Tibial nerve (tissue), 4 donors: ENCODE measurements around the gene LRRC56. TPM values are rescaled to one million over a fixed set of nuclear protein-coding genes. Genes with fewer than 3 reads are reported as not detected.

Experiments
- DNase-seq, 2 donors: peaks; one replicate each; pipeline ENCODE4 v3.0.0-alpha.2; 2019; ENCODE audit warnings: low spot score in 2 of 2
- H3K27ac ChIP-seq, 4 donors: fragments of 200-600 bp; sonication (generic) in 3 of 4; one replicate each; pipeline ENCODE4 v1.5.1; 2017 to 2019; ENCODE audit warnings: mild to moderate bottlenecking in 1 of 4
- H3K27me3 ChIP-seq, 2 donors: fragments of 200-600 bp; sonication (generic) in 1 of 2; one replicate each; pipeline versions ENCODE4 v1.5.1 to v1.6.0; 2017 to 2019
- H3K36me3 ChIP-seq, 3 donors: fragments of 200-600 bp; sonication (generic); one replicate each; pipeline ENCODE4 v1.5.1; 2018 to 2019
- H3K4me1 ChIP-seq, 4 donors: fragments of 200-600 bp; sonication (generic) in 3 of 4; one replicate each; pipeline ENCODE4 v1.5.1; 2017 to 2019
- H3K4me3 ChIP-seq, 4 donors: fragments of 200-600 bp; sonication (generic) in 3 of 4; one replicate each; pipeline ENCODE4 v1.5.1; 2017 to 2019; ENCODE audit warnings: mild to moderate bottlenecking in 1 of 4, moderate library complexity in 1 of 4
- H3K9me3 ChIP-seq, 4 donors: fragments of 200-600 bp; sonication (generic) in 3 of 4; one replicate each; pipeline ENCODE4 v1.5.1; 2017 to 2019
- EP300 ChIP-seq, 2 donors: sonication (generic); formaldehyde crosslinking; IDR thresholded peaks; one replicate each; pipeline ENCODE4 v1.6.1; 2017; ENCODE audit warnings: antibody characterized with exemption in 2 of 2, mild to moderate bottlenecking in 1 of 2
- POLR2A ChIP-seq, 2 donors: fragments of 450-650 bp; IDR thresholded peaks; one replicate each; pipeline ENCODE4 v1.6.1; 2017; ENCODE audit warnings: antibody characterized with exemption in 2 of 2, mild to moderate bottlenecking in 2 of 2, moderate library complexity in 2 of 2
- WGBS, 2 donors: methylation state at CpG; one replicate each; pipeline ENCODE4 v1.1.5; 2018; 5-methylcytosine and 5-hydroxymethylcytosine counted together
- total RNA-seq, 4 donors: library from RNA; depleted of rRNA; stranded (reverse); fragments of >200 nt; gene quantifications; one replicate each; pipeline ENCODE4 v1.1.0, GENCODE V29; 2016
- TF ChIP-seq, protein P1 (sequence below), 5 experiments: fragments of 200-600 bp in 3 of 5; fragments of 450-650 bp in 2 of 5; sonication (generic) in 3 of 5; IDR thresholded peaks; one replicate each; pipeline ENCODE4 v1.5.1; 2016 to 2019; ENCODE audit warnings: antibody characterized with exemption in 5 of 5, mild to moderate bottlenecking in 3 of 5, moderate library complexity in 2 of 5

LRRC56 gene
- total RNA-seq, 4 donors from 2014 or later: 0.22 to 1.4 (median 0.60) TPM; not detected in 1

DNA sequence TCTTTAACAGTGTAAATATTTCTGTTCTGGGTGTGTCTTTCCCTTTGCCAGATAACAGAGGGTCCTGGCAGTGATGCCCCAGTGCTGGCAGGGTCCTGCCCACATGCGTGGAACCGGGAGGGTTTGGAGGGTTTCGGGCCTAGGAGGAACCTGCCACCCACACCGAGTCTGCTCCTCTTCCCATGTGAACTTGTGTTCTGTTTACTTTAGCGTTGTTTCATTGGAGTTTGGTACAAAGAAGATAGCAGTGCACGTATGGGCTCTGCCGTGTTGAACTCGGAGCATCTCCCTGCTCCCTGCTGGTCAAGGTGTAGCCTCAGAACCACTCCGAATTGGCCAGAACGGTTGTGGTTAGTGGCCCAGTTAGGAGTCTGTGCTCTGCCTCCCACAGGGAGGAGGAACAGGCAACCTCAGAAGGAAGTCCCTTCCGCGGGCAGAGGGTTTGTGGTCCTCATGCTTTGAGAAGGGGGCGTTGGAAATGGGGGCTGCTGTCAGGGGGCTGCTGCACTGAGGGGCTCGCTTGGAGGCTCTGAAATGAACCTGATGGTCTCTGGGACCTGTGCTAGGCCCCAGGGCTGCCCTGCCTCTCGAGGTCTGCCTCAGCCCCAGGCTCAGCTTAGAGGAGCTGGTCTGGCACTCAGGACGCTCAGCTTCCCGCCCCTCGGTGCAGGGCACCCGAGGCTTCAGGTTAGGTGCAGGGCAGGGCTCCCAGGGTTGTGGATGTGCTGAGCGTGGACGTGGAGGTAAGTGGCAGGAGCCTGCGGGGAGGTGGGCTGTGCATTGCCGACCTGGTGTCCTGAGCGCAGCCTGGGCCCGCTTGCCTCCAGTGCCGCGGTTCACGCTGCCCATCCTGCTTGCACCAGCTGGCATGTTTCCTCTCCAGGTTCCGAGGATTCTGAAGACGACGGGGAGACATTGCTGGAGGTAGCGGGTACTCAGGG is 49.3 kb downstream of the LRRC56 start:
- H3K27ac ChIP-seq: no peak overlapping the region
- no peaks in the 10 kb centered on the region for H3K9me3 ChIP-seq
- no peak for DNase-seq
- H3K4me3 ChIP-seq: no peak overlapping the region
- TF ChIP-seq, protein P1, sequence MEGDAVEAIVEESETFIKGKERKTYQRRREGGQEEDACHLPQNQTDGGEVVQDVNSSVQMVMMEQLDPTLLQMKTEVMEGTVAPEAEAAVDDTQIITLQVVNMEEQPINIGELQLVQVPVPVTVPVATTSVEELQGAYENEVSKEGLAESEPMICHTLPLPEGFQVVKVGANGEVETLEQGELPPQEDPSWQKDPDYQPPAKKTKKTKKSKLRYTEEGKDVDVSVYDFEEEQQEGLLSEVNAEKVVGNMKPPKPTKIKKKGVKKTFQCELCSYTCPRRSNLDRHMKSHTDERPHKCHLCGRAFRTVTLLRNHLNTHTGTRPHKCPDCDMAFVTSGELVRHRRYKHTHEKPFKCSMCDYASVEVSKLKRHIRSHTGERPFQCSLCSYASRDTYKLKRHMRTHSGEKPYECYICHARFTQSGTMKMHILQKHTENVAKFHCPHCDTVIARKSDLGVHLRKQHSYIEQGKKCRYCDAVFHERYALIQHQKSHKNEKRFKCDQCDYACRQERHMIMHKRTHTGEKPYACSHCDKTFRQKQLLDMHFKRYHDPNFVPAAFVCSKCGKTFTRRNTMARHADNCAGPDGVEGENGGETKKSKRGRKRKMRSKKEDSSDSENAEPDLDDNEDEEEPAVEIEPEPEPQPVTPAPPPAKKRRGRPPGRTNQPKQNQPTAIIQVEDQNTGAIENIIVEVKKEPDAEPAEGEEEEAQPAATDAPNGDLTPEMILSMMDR (IDR thresholded peaks at IDR 0.05): no peak
- TF ChIP-seq EP300 (IDR thresholded peaks at IDR 0.05) (no peak), POLR2A (IDR thresholded peaks at IDR 0.05) (no peak)
- H3K27me3 ChIP-seq: no peaks in the 10 kb centered on the region
- peaks cover 0 to 92% (median 10%) of the 10 kb centered on the region in 3 donors for H3K36me3 ChIP-seq
- H3K4me1 ChIP-seq: peaks cover 0 to 2% (median 0%) of the 10 kb centered on the region in 4 donors
- 87 to 92% methylated on average over 19 to 29 of the region's 32 CpGs for WGBS, 2 donors

DNA sequence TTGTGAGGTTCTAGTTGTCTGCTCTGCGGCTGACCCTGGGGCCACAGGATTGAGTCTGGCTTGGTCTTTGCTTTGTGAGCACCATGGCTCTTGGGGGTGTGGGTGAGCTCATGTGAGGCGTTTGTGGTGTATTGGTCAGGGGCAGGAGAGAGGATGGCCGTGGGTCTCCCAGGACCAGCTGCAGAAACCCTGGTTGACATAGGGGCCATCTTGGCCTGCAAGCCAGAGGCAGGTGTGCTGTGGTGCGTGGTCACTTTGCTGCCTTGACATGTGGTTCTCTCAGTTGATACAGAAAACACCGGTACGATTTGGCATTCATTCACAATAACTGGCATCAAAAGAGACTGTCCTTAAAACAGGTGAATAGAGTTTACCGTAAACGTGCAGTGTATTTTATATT is 50.2 kb downstream of the LRRC56 start:
- Histone ChIP-seq H3K27ac (no peak overlapping the region), H3K9me3 (no peaks in the 10 kb centered on the region), H3K4me1 (no peaks in the 10 kb centered on the region), H3K27me3 (no peaks in the 10 kb centered on the region), H3K4me3 (no peak overlapping the region), H3K36me3 (peaks cover 1 to 91% (median 14%) of the 10 kb centered on the region in 3 donors)
- no peak for DNase-seq
- TF ChIP-seq POLR2A (IDR thresholded peaks at IDR 0.05): no peak
- WGBS, 2 donors: 83 to 84% methylated on average over 7 to 8 of the region's 8 CpGs

DNA sequence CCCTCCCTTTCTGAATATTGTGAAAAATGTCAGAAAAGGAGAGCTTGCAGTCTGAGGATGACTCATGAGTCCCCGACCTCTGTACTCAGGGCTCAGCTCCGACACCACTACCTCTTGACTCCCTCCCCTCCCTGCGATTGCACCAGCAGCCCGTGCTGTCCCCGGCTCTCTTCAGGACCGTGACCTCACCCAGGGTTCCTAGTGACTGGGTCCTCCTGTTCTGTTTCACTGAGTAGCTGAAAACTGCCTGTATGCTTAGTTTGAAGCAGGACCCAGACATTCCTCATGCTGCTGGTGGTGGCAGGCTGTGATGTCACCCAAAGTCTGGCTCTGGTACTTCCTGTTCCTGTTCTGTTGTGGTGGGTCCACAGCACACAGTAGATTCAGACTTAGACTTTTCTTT is 50.7 kb downstream of the LRRC56 start:
- no peak for TF ChIP-seq EP300 (IDR thresholded peaks at IDR 0.05)
- TF ChIP-seq, protein P1 (IDR thresholded peaks at IDR 0.05): no peak
- 60 to 73% methylated on average over 6 of the region's 6 CpGs for WGBS, 2 donors
- Histone ChIP-seq H3K27me3 (no peaks in the 10 kb centered on the region), H3K36me3 (peaks cover 2 to 91% (median 19%) of the 10 kb centered on the region in 3 donors), H3K4me3 (no peak overlapping the region), H3K9me3 (no peaks in the 10 kb centered on the region), H3K27ac (peak overlapping the region in 1 of 4 donors; percentile 0), H3K4me1 (no peaks in the 10 kb centered on the region)
- no peak for DNase-seq

DNA sequence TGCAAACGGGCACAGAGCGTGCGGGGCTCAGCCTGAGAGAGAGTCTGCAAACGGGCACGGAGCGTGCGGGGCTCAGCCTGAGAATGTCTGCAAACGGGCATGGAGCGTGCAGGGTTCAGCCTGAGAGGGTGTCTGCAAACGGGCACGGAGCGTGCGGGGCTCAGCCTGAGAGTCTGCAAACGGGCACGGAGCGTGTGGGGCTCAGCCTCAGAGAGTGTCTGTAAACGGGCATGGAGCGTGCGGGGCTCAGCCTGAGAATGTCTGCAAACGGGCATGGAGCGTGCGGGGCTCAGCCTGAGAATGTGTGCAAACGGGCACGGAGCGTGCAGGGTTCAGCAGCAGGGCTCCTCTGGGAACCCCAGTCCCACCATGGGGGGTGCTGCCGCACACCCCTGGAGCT is 52.5 kb downstream of the LRRC56 start:
- Histone ChIP-seq H3K4me1 (no peaks in the 10 kb centered on the region), H3K36me3 (peaks cover 2 to 91% (median 30%) of the 10 kb centered on the region in 3 donors), H3K27me3 (no peaks in the 10 kb centered on the region), H3K9me3 (no peaks in the 10 kb centered on the region), H3K27ac (no peak overlapping the region), H3K4me3 (no peak overlapping the region)
- WGBS, 2 donors: 90 to 92% methylated on average over 26 of the region's 26 CpGs
- no peak for DNase-seq
- TF ChIP-seq, protein P1 (IDR thresholded peaks at IDR 0.05): no peak
- no peak for TF ChIP-seq EP300 (IDR thresholded peaks at IDR 0.05)
- TF ChIP-seq POLR2A (IDR thresholded peaks at IDR 0.05): no peak

DNA sequence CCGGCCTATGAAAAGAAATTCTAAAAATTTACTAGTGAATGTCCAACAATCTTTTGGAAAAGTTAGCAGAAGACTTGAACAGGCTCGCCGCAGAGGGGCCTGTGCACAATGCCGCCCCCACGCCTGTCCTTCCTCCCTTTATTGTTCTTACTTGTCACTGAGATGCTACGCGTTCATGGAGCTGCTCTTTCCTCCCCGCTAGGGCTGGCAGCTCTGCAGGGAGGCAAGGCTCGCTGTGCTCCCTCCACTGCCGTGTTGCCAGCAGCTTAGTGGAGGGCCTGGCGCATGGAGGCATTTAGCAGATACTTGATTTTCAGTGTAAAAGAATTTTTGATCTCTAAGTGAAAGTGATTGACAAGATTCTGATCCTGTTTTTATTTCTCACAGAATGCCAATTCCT is 53.7 kb downstream of the LRRC56 start:
- H3K36me3 ChIP-seq: peaks cover 2 to 99% (median 30%) of the 10 kb centered on the region in 3 donors
- WGBS, 2 donors: 81 to 82% methylated on average over 11 of the region's 11 CpGs
- no peak overlapping the region for H3K27ac ChIP-seq
- no peak for DNase-seq
- no peaks in the 10 kb centered on the region for H3K27me3 ChIP-seq
- no peaks in the 10 kb centered on the region for H3K9me3 ChIP-seq
- TF ChIP-seq, protein P1 (IDR thresholded peaks at IDR 0.05): no peak
- TF ChIP-seq POLR2A (IDR thresholded peaks at IDR 0.05): no peak
- TF ChIP-seq EP300 (IDR thresholded peaks at IDR 0.05): no peak
- no peaks in the 10 kb centered on the region for H3K4me1 ChIP-seq
- H3K4me3 ChIP-seq: no peak overlapping the region
